ENCODE data around the gene FOLR2. TPM values are rescaled to one million over a fixed set of nuclear protein-coding genes. Genes with fewer than 3 reads are reported as not detected.

The FOLR2 gene
- total RNA-seq, 1 donor from 2014 or later = not detected

DNA sequence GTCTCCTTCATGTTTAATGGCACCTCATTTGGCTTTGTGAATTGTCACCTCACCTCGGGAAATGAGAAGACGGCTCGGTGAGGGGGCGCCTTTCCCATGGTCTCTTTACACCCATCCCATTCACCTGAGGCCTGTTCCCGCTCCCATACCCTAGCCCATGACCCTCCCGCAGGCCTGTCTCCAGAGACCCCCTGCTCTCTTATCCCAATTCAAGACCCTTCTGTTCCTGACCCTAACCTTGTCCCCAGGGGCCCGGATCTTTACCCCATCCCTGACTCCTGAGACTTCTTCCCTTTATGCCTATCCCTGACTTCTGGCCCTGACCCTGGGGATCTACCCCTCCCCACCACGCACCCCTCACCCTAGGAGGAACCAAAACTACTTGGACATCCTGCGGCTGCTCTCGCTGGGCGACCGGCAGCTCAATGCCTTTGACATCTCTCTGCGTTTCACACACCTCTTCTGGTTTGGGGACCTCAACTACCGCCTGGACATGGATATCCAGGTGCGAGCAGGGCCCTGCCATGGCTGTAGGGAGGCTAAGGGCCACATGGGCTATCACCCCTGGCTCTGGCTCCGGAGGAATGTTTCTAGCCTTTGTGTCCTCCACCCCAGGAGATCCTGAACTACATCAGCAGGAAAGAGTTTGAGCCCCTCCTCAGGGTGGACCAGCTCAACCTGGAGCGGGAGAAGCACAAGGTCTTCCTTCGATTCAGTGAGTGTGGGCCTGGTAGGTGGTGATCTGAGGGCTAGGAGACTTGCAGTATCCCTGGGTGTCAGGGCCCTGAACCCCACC, 15.9 kb downstream of the FOLR2 start:
- Histone ChIP-seq H3K36me3 (ENCODE audit: control insufficient read depth, insufficient read depth, low read length) (peaks cover 82% of the 10 kb centered on the region), H3K27me3 (ENCODE audit: control insufficient read depth, insufficient read depth, low read length) (no peaks in the 10 kb centered on the region), H3K4me3 (ENCODE audit: low read depth, low read length) (no peak overlapping the region)
- FAIRE-seq = no peak
- DNase-seq (ENCODE audit: low read depth) = no peak
- TF ChIP-seq, protein P1, sequence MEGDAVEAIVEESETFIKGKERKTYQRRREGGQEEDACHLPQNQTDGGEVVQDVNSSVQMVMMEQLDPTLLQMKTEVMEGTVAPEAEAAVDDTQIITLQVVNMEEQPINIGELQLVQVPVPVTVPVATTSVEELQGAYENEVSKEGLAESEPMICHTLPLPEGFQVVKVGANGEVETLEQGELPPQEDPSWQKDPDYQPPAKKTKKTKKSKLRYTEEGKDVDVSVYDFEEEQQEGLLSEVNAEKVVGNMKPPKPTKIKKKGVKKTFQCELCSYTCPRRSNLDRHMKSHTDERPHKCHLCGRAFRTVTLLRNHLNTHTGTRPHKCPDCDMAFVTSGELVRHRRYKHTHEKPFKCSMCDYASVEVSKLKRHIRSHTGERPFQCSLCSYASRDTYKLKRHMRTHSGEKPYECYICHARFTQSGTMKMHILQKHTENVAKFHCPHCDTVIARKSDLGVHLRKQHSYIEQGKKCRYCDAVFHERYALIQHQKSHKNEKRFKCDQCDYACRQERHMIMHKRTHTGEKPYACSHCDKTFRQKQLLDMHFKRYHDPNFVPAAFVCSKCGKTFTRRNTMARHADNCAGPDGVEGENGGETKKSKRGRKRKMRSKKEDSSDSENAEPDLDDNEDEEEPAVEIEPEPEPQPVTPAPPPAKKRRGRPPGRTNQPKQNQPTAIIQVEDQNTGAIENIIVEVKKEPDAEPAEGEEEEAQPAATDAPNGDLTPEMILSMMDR (IDR thresholded peaks at IDR 0.05; ENCODE audit: insufficient read depth, low read length, severe bottlenecking) = no peak

DNA sequence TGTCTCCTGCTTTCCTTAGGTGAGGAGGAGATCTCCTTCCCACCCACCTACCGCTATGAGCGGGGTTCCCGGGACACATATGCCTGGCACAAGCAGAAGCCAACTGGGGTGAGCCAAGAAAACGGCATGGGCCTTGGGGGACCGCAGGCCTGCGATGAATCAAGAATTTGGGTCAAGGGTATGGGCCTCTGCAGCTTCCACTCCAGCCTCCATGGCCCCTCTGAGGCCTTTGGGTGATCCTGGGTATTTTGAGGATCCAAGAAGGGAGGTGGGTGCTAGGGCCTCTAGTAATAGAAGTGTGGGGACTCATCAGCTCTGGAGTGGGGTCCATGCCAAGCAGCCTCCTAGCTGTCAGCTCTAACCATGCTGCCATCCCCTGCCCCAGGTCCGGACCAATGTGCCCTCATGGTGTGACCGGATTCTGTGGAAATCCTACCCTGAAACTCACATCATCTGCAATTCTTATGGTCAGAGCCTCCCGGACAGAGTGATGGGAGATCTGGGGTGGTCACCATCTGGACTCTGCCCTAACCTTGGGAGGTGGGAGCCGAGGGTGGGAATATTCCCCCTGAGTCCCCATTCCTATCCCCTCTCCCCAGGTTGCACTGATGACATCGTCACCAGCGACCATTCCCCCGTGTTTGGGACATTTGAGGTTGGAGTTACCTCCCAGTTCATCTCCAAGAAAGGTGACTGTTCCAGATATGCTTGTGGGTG, 16.6 kb downstream of the FOLR2 start:
- Histone ChIP-seq H3K27me3 (ENCODE audit: control insufficient read depth, insufficient read depth, low read length) (no peaks in the 10 kb centered on the region), H3K4me3 (ENCODE audit: low read depth, low read length) (no peak overlapping the region), H3K36me3 (ENCODE audit: control insufficient read depth, insufficient read depth, low read length) (peaks cover 81% of the 10 kb centered on the region)
- no peak for DNase-seq (ENCODE audit: low read depth)
- no peak for FAIRE-seq
- TF ChIP-seq, protein P1 (IDR thresholded peaks at IDR 0.05; ENCODE audit: insufficient read depth, low read length, severe bottlenecking) = no peak

DNA sequence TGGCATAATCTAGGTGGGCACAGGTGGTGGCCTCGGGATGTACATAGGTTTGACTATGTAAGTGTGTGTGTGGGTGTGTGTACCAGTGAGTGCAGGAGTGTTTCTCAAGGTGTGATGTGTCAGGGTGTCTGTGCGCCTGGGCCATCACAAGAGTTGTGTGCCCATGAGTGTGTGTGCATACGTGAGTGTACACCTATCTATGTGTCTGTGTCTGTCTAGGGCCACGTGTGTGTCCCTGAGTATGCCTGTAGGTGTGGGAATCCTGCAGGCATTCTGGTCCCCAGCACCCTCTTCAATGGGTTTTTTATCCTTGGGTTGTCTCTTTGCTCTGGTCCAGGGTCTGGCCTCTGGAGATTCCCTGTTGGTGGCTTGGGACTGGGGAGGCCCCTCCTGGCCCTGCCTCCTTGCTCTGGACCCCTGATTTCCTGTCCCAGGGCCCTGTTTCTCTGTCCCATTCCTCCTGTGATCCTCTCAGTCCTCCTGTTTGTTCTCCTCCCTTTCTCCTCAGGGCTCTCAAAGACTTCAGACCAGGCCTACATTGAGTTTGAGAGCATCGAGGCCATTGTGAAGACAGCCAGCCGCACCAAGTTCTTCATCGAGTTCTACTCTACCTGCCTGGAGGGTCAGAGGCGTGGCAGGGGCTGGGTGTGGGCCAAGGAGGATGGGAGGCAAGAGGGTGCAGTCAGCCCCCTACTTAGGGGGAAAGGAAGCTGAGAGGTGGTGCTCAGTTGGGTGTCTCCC, 17.3 kb downstream of the FOLR2 start:
- no peaks in the 10 kb centered on the region for H3K27me3 ChIP-seq (ENCODE audit: control insufficient read depth, insufficient read depth, low read length)
- FAIRE-seq = peak; percentile 96
- TF ChIP-seq, protein P1 (IDR thresholded peaks at IDR 0.05; ENCODE audit: insufficient read depth, low read length, severe bottlenecking) = no peak
- H3K36me3 ChIP-seq (ENCODE audit: control insufficient read depth, insufficient read depth, low read length) = peaks cover 74% of the 10 kb centered on the region
- no peak for DNase-seq (ENCODE audit: low read depth)
- no peak overlapping the region for H3K4me3 ChIP-seq (ENCODE audit: low read depth, low read length)

- H3K4me3 ChIP-seq (ENCODE audit: low read depth, low read length) = no peak overlapping the region
- peaks cover 69% of the 10 kb centered on the region for H3K36me3 ChIP-seq (ENCODE audit: control insufficient read depth, insufficient read depth, low read length)
- FAIRE-seq (no peak), DNase-seq (ENCODE audit: low read depth) (no peak)
- TF ChIP-seq, protein P1 (IDR thresholded peaks at IDR 0.05; ENCODE audit: insufficient read depth, low read length, severe bottlenecking) = no peak
- H3K27me3 ChIP-seq (ENCODE audit: control insufficient read depth, insufficient read depth, low read length) = no peaks in the 10 kb centered on the region
Measured at GRCh38 chr11:72234514-72234830, 17.9 kb downstream of the FOLR2 start.

GRCh38 chr11:72234920-72235319, 18.3 kb downstream of the FOLR2 start:
- no peak for FAIRE-seq
- TF ChIP-seq, protein P1 (IDR thresholded peaks at IDR 0.05; ENCODE audit: insufficient read depth, low read length, severe bottlenecking) = no peak
- no peak for DNase-seq (ENCODE audit: low read depth)
- no peak overlapping the region for H3K4me3 ChIP-seq (ENCODE audit: low read depth, low read length)
- H3K27me3 ChIP-seq (ENCODE audit: control insufficient read depth, insufficient read depth, low read length) = no peaks in the 10 kb centered on the region
- peaks cover 65% of the 10 kb centered on the region for H3K36me3 ChIP-seq (ENCODE audit: control insufficient read depth, insufficient read depth, low read length)

Data from bronchial epithelial cell (primary cell).